ENCODE data around the gene POU2F3.

The POU2F3 gene

DNA sequence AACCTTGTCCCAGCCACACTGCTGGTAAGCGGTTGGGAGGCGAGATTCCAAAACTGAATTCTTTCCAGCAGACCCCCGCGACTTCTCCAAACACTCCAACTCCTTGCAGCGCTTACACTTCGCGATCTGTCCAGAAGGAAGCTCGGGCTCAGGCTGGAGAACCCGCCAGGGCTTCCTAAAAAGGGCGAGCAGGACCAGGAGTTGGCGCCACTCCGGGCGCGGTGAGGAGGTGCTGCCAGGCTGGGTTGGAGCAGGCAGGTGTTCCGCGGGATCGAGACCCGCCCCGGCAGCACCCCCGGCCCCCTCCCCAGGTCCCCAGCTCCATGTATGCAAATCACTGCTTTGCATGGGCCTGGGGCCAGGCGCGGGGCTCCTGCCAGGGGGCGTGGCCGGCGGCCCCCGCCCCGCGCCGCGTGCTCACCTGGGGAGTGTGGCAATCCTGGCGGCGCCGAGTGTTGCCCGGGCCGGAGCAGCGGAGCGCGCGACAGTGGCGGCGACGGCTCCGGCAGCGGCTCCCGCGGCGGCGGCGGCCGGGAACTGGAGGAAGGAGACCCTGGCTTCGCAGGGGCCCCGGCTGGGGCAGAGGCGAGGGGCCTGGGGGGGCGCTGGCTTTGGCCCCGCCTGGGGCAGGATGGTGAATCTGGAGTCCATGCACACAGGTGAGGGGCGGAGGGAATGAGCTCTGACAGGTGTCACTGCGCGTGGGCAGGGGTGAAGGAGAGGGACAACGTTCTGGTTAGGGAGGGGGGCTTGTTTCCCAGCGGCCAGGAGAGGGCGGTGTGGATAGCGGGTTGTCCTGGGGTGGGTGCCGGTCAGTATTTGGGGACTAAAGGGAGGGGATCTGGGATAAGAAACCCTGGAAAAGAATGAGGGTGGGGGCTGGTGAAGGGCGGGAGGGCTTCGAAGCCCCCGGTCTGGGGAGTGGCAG lies at the start of gene POU2F3:
POU2F3 (plus strand) TSS at position 428 of the 928 bp plus-strand sequence; CDS start at position 632, 204 bp downstream.
- no peak for DNase-seq

GRCh38 chr11:120191058-120191457 lies 48.9 kb upstream of the POU2F3 start:
- DNase-seq, result no peak

- no peak for DNase-seq
Observed at GRCh38 chr11:120192831-120193625, 46.9 kb upstream of the POU2F3 start.

DNA sequence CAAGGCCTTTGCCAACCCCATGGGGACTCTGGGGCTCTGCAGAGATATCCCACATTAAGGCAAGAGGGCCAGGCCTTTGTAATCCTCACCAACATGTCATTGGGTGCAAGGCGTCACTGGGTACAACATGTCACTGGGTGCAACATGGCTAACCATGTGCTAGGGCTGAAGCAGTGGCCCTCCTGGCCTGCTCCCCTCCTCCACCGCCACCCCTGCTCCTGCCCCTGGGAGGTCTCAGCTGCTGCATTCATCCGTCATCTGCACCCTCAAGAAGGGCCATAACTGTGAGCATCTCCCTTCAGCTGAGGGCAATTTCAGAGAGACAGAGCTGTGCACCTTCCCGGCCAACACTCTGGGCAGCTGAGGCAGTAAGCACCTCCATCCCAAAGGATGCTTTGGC lies 45.8 kb upstream of the POU2F3 start:
- no peak for DNase-seq

- no peak for DNase-seq
Observed at GRCh38 chr11:120195601-120196320, 44.2 kb upstream of the POU2F3 start.

- no peak for DNase-seq
Observed at GRCh38 chr11:120196826-120197225, 43.1 kb upstream of the POU2F3 start.

- no peak for DNase-seq
Observed at GRCh38 chr11:120197251-120197891, 42.6 kb upstream of the POU2F3 start.

GRCh38 chr11:120197977-120198376 lies 42.0 kb upstream of the POU2F3 start:
- no peak for DNase-seq

DNA sequence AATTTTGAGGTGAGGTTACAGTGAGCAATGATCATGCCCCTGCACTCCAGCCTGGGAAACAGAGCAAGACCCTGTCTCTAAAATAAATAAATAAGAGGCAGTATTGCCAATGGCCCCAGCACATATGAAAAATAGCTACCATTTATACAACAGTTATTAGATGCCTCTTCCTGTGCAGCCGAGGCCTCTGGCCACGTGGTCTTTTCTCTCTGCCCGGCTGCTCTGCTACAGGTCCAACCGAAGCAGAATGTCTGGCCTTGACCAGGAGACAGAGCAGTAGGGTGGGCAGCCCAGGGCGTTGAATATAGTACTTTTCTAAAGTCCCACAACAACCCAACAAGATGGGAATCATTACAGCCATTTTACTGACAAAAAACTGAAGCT lies 41.5 kb upstream of the POU2F3 start:
- no peak for DNase-seq

DNA sequence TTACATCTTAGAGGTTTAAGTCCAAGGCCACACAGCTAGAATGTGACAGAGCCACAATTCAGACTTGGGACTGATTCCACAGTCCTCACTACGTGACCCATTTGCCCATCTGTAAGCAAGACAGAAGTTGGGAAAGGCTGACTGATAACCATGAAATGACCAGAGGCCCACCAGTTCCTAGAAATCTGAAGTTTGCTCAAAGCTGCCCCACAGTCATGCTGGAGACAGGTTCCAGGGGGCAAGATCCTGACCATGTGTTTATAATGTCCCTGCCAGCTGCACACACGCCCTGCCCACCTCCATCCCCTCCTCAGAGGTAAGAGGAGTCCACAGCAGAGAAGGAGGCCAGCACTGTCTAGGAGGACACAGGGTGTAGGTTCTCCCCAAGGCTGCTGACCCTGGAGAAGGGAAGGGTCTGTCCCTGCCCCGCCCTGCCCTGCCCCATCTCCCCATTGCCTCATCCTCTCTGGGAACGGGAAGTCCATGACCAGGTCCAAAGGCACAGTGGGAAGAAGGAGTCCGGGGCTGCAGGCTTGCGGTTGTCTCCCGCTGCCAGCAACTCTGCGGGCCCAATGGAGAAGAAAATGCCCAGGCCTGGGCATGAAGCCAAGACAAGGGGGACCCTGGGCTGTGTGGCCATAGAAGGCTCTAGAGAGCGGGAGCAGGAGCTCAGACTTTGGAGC lies 41.0 kb upstream of the POU2F3 start:
- no peak for DNase-seq

DNA sequence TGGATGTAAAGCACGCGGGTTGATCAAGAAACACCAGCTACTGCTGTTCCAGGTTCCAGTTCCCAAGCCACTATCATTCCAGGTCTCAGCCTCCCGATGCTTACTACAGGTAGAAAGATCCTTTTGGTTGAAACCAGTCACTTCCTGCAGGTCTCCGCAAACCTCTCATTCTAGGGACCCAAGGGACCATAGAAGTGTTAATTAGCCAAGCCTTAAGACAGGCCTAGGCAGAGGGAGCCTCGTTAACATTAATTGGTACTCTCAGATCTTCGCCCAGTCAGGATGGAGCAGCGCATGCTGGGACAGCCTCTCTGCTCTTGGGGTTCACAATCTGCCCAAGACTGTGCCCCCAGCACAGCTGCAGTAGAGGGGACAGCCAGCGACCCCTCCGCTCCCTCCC lies 40.3 kb upstream of the POU2F3 start:
- DNase-seq, result no peak

DNA sequence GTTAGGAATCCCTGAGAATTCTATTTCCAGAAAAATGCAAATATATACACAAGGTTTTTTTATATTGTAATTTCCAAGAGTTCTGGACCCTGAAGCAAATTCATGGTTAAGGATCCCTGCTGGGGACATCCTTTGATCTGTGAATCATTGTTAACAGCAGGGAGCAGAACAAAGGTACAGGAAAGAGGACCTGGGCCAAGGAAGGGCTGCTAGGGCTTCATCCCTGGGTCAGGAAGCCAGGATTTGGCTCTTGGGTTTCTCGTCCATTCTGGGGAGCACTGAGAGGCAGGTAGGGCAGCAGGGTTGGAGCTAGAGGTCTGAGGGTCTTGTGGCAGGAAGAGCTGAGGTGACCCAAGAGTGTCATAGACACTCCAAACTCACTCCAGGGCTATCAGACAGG lies 39.3 kb upstream of the POU2F3 start:
- DNase-seq, result no peak

DNA sequence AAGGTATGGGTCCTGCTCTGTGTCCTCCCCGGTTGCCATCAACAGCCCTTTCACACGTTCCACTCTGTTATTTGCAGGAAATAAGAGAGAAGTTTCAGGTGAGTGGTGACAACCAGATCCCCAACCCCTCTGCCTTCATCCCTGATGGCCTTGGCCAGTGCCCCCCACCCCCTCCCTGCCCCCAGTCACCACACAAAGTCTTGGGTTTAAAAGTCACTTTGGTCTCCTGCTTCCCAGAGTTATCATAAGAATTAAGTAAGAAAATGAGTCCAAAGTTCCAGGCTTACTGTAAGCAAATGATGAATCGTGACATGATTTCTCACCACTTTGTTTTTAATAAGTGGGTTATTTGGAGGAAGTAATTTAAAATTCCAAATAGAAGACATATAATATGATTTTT lies 38.3 kb upstream of the POU2F3 start:
- no peak for DNase-seq

- DNase-seq, result no peak
Observed at GRCh38 chr11:120203626-120204025, 36.3 kb upstream of the POU2F3 start.

GRCh38 chr11:120205596-120206161 lies 34.3 kb upstream of the POU2F3 start:
- no peak for DNase-seq

GRCh38 chr11:120207512-120207911 lies 32.4 kb upstream of the POU2F3 start:
- no peak for DNase-seq

- DNase-seq, result no peak
Observed at GRCh38 chr11:120208001-120208441, 31.9 kb upstream of the POU2F3 start.

- DNase-seq, result no peak
Observed at GRCh38 chr11:120208777-120209176, 31.2 kb upstream of the POU2F3 start.

GRCh38 chr11:120209746-120210625 lies 30.0 kb upstream of the POU2F3 start:
- no peak for DNase-seq

Measured in stimulated activated CD4-positive, alpha-beta T cell treated with anti-CD3 and anti-CD28 coated beads, Interleukin-1b, Interleukin-23, amount 100 ng/mL, for 48 hours (primary cell).